ENCODE measurements around the gene CSGALNACT2.

The CSGALNACT2 gene

DNA sequence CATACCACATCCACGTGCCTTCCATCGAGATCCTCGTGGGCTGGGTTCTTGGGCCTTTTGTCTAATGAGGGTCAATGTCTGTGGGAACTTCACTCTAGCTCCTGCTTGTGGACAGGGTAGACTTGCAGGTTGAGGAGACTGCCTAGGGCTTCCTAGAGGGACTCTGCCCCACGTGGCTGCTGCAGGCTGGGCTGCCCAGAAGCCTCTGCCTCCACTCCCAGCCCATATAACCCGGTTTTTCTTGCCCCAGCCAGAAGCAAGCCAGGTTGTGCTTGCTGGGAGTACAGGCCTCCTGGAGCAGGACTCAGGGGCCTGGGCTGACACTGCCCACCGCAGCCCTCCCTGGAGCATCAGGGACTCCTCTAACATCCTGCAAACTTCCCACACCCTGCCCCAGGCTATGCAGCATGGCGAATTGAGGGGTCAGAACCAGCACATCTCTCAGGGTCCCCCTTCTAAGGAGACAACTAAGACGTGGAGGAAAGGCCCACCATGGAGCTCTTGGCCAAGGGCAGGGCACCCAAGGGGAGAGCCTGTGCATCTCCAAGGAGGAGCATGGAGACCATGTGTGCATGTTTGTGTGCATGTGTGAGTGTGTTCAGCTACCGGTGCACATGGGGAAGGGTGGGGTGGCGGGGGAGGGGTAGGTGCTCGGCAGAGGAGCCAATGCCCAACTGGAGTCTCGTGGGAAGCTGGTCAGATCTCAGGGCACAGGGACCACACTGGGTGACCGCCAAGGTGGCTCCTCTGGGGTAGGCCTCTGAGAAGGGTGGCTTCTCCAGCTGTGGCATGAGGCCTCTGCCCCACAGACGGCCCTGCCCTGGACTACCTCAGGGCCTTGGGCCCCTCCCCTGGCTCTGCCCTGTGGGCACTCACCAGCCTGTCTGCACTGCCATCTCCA, 66.0 kb downstream of the CSGALNACT2 start:
- no peak for DNase-seq

GRCh38 chr10:43204943-43205671, 66.9 kb downstream of the CSGALNACT2 start:
- DNase-seq, result no peak

- DNase-seq, result no peak
Measured at GRCh38 chr10:43205681-43206390, 67.6 kb downstream of the CSGALNACT2 start.

GRCh38 chr10:43206391-43207235, 68.4 kb downstream of the CSGALNACT2 start:
- no peak for DNase-seq

DNA sequence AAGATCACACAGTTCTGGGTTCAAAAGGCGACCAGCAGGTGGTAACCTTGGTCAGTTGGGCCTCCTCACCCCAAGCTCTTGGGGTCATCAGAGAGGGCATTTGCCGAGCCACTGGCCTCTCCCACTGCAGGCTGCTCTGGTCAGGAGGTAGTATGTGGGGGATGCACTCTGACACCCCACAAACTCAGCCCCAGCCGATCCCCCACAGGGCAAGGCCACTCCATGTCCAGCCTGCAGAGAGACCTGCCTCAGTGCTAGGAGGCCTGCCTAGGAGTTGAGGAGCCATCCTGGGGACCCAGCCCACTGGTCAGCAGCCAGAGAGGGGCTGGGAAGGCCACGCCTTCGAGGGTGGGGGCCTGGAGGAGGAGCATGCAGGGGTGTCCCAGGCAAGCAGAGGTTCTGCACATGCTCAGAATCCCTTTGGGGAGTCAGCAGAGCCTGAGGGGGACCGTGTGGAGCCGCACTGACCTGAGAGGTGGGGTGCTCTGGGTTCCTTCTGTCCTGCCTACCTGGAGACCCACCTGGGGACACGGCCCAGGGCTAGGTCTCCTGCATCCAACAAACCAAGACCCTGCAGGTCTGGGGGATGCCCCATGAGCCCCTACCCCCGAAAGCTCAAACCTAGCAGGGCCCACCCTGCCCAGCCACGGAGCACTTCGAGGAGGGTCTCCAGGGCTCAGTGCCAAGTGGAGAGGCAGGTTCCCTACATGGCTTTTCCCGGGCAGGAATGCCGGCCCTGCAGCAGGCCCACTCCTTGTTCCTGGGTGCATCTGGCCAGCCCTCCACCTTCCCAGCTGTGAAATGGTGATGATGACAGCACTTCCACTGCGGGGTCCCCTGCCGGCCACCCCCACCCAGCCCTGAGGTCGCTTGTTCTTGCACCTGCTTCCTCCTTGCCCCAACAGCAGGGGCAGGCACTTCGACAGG, 70.2 kb downstream of the CSGALNACT2 start:
- DNase-seq, result no peak

GRCh38 chr10:43209074-43209455, 70.8 kb downstream of the CSGALNACT2 start:
- no peak for DNase-seq

- no peak for DNase-seq
Measured at GRCh38 chr10:43209651-43210141, 71.5 kb downstream of the CSGALNACT2 start.

DNA sequence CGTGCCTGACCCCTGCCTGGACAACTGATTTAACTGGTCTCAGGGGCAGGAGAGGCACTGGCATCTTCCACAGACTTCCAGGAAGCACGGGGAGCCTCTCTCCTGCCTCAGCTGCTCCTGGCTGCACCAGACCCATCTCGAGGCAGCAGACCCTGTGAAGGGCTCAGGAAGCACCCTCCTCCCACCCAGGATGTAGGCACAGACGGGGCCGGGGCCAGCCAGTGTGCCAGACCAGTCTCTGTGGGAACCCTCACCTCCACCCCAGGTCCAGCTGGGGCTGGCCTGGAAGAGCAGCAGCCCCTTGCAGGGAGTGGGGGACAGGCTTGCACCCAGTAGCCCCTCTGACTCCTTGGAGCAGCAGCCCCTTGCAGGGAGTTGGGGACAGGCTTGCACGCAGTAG, 72.3 kb downstream of the CSGALNACT2 start:
- DNase-seq, result no peak

DNA sequence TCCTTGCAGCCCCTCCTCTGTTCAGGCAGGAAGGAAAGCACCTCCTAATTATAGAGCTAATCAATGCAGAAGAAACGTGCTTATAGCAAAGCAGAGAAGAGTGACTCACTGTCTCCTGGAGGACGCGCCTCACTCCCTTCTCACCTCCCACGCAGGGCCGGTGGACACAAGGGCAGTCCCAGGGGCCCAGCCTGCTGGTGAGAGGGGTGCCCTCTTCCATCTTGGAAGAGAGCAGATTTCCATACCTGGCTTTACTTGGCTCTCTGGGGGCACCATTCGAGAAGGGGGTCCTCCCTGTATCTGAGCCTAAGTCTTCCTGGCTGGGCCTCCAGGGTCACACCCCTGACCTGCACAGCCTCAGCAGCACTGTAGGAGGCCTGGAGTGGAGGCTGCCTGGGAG, 72.8 kb downstream of the CSGALNACT2 start:
- no peak for DNase-seq

DNA sequence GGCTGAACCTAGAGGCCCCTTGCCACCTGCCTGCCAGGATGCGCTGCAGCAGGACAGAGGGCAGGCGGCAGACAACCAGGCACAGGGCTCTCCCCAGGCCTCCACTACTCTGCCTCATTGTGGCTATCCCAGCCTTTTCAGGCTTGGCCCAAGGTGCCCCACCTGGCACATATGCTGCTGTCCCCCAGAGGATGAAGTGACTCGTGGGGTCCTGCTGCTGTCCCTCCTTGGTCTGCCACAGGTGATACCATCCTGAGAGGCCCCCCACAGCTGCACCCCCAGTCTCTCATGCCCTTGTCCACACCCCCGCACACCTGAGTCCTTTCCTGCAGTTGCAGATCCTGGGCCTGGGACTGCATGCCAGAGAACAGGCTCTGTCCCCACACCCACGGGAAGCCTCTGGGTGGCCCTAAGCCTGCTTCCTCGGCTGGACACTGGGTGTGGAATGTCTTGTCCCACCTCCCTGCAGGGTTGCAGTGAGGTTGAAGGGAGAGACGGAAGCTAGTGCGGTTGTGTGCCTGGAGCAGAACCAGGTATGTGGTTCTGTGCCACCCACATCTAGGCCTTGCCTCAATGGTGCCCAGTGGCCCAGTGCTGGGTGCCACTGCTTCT, 73.3 kb downstream of the CSGALNACT2 start:
- DNase-seq, result no peak

GRCh38 chr10:43212043-43212721, 73.9 kb downstream of the CSGALNACT2 start:
- no peak for DNase-seq

DNA sequence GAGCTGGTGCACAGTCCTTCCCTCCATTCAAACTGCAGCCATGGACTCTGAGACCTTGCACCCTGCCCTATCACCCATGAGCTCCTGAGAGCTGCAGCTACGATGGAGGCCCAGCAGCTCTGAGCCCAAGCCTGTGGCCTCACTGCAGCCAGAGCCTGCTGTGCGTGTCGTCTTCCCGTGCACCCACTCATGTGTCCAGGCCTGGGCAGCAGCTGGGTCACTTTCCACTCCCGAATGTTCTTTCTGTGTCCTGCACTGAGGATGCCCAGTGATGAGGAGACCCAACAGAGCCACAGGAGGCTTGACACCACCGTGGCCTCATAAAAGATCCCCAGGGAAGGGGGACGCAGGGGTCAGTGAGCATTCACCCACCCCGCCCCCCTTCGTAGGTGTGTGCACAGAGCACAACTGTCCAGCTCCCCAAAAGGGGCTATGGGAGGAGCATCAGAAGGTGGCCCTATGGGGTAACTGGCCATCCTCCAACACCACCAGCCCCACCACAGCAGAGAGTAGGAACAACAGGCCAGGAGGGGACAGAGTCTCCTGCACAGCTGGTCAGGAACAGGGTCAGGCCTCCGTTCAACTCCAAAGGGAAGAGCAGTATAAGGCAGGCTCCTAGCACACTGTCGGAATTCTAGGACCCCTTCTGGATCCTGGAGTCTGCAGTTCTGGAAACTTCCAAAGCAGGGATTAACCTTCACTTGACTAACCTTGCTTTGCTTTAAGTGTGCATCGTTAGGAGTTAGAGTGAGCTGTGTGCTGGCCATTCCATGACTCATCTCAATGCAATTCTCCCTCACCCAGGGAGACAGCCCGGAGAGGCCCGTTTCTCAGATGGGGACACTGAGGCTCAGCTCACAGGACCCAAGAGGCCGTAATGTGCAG, 76.1 kb downstream of the CSGALNACT2 start:
- DNase-seq, result no peak

GRCh38 chr10:43214956-43215561, 76.8 kb downstream of the CSGALNACT2 start:
- DNase-seq, result no peak

DNA sequence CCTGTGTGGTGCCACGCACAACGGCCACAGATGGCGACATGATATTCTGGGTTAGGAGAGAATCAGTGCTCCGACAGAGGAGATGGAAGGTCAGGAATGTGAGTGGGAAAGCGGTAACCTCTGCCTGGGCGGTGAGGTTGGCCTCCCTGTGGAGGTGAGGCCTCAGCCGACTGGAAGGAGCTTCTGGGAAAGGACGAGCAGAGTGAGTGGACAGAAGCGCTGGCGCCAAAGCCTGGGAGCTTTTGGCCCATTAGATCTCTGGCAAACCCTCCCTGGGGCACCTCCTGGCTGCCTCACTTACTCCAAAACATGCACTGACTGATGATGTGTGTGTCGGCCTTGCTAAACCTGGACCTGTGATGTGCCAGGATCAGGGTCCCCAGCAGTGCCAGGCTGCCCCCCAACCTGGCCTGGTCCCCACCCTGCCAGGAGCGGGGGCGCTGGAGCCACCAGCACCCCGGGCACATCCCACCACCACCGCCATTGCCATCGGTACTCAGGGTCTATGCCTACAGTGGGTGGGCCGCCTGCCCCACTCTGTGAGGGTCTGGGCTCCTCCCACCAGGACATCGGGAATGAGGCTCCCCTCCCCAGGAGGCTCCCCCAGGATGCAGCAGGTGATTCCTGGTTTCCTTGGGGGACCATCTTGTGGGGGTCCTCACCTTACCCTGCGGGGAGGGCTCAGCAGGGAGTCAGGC, 77.7 kb downstream of the CSGALNACT2 start:
- DNase-seq, result no peak

DNA sequence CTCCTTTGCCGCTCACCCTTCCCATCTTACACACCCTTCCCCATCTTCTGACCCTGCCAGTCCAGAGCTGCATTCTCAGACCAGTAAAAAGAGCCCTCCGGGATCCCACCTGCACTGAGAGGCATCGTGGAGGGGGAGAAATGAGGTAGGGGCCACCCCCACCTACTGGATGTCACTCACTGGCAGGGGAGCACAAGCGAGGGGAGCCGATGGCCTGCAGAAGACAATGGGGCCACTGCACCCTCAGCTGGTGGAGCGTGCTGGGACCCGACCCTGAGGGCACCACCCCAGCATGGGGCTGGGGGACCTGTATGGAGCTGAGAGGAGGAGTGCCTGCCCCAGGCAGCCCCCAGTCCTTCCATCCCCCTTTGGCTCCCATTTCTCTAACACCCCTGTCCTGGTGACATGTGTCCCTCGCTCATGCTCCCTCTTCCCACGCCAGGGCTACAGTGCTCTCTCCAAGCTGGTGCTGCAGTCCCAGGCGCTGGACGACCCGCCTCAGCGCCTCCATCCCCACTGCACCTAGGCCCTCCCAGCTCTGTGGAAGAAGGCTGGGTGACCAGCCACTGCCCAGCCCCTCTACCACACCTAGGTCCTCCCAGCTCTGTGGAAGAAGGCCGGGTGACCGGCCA, 78.8 kb downstream of the CSGALNACT2 start:
- no peak for DNase-seq

DNA sequence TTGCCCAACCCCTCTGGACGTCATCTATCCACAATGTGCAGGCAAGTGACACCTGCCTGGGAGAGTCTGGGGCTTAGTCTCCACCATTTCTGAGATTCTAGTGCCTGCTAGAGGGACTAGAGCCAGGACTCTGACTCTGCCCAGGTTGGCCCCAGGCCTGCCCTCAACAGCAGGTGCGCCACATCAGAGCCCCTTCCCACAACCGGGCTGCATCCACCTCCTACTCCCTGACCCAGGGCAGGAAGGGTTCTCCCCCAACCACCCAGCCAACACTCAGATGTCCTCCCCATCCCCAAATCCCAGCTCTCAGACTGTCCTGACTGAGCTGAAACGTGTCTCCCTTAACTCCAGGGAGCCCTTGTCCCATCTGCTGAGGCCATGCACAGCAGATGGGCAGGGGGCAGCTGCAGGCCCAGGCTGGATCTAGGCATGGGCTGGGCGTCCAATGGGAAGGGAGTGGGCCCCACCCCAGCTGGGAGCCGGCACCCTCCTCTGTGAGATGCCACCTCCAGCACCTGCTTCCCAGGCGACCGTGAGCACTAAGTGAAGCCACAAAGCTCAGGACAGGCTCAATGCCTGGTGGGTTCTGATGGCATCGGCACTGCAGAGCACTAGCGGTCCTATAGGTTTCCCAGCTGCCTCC, 79.4 kb downstream of the CSGALNACT2 start:
- DNase-seq, result no peak
